ENCODE data around the gene PRTFDC1. TPM values are rescaled to one million over a fixed set of nuclear protein-coding genes. Genes with fewer than 3 reads are reported as not detected.
"Not testable (repeated sequence)": the region's sequence is repeated elsewhere in the genome, so short reads cannot be mapped to it uniquely, and the experiment has no call there.

PRTFDC1 gene
- total RNA-seq, 1 donor from 2014 or later, result 2.7 TPM

DNA sequence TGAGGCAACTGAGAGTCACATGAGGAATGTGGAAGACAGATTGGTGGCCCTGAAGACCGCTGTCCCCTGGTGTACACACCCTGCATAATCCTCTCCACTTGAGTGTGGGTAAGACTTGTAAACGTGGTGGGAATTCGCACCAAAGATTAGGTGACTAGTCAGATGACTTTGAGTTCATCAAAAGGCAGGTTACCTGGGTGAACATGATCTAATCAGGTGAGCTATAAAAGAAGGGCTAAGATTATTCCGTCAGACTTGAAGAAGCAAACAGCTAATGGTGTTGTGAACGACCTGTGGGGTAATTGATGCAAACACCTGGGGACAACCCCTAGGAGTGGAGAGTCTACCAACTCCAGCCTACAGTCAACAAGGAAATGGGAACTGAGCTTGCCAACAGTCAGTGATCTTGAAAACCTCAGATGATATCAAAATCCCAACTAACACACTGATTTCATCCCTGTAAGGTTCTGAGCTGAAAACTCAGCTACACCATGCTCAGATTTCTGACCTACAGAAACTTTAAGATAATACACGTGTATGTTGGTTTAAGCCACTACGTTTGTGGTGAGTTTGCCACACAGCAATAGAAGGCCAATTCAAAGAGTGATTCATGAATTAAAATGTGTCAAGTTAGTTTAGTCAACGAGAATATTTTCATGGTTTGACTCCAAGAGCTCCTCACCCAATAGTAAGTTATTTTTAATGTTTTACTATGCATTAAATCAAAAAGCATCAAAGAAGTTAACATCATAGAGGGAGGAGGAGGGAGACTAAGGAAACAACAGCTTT, 16.7 kb downstream of the PRTFDC1 start:
- DNase-seq (ENCODE audit: low spot score), result no peak

DNA sequence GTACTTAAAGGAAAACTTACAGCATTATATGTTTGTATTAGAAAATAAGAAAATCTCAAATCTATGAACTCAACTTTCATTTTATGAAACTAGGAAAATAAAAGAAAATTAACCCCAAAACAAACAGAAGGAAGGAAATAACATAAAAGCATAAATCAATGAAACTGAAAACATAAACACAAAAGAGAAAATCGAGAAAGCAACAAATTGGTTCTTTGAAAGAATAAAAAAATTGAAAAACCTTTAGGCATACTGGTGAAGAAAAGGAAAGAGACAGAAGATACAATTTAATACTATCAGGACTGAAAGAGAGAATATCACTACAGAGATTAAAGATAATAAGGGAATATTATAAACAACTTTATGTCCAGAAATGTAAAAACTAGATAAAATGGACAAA, 21.2 kb downstream of the PRTFDC1 start:
- no peak for DNase-seq (ENCODE audit: low spot score)

DNA sequence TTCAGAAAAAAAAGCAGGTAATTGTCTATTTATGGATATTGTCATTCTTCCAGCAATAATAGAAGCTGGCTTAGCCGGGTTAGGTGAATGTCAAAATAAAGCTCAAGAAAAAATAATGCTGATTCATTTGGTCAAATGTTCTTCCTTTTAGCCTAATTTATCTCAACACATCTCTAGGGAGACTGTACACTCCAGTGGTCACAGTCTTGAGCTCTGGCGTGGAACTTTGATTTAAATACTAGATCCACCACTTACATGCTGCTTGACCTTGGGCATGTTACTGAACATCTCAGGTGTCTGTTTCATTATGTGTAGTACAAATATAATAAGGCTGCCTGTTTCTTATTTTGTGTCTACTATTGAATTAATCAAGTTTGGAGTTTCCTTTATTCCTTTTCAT, 22.0 kb downstream of the PRTFDC1 start:
- DNase-seq (ENCODE audit: low spot score), result no peak

DNA sequence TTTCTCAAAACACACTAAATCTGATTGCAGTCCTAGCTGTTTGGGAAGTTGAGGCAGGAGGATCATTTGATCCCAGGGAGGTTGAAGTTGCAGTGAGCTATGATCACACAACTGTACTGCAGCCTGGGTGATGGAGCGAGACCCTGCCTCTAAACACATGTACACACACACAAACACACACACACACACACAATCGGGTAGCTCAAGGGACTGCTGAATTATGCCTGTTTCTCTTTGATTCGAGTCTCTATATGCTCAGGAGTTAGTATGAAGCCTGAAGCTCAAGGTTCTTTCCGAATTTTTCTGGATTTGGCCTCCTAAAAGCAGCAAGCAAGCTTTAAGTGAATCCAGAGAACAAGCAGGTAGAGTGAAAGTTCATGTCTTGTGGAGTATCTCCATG, 22.5 kb downstream of the PRTFDC1 start:
- DNase-seq (ENCODE audit: low spot score), result no peak

DNA sequence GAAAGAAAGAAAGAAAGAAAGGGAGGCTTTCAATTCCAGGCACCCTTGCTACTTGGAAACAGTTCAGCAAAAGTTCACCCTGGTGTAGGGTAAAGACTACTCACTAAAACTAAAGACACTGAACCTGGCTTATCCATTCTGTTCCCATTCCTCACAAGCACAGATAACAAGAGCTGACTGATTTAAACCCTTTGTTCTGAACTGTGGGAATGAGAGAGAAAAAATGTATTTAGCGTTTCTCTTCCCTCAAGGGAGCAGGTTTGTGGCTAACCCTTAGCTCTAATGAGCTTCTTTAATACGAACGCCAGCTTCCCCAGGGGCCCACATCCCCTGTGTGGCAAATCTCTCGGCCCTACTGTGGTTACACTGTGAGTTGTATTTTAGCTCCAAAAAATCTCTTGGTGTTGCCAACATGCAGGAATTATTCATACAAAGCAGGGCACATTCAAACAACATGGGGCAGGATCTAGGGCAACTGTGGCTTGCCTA, 23.3 kb downstream of the PRTFDC1 start:
- no peak for DNase-seq (ENCODE audit: low spot score)

DNA sequence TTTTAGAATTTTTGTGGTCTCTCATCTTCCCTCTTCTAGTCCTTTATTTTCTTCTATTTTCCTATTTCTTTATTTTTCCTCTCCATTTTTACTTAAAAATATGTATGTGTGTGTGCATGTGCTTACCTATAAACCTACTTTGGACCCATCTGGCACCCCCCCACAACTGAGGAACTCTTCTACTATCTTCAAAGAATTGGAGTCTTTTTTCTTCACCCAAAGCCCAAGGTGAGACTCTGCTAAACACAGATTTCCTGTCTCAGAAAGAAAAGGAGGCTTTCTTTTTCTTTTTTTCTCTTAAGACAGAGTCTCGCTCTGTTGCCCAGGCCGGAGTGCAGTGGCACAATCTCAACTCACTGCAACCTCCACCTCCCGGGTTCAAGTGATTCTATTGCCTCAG, 24.2 kb downstream of the PRTFDC1 start:
- no peak for DNase-seq (ENCODE audit: low spot score)

DNA sequence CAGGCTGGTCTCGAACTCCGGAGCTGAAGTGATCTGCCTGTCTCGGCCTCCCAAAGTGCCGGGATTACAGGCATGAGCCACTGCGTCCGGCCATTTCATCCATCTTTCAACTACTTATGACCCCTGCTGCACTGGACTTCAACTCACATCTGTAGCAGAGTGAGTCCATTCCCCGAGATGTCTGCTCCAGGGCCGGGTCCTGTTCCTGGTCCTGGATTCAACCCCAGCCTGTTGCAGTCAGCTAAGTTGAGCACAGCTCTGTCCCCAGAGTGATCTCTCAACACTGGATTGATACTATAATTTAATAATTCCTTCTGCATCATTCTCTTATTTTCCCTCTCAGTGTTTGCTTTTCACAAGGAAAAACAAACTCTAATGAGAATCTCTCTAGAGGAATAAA, 25.8 kb downstream of the PRTFDC1 start:
- DNase-seq (ENCODE audit: low spot score), result no peak

DNA sequence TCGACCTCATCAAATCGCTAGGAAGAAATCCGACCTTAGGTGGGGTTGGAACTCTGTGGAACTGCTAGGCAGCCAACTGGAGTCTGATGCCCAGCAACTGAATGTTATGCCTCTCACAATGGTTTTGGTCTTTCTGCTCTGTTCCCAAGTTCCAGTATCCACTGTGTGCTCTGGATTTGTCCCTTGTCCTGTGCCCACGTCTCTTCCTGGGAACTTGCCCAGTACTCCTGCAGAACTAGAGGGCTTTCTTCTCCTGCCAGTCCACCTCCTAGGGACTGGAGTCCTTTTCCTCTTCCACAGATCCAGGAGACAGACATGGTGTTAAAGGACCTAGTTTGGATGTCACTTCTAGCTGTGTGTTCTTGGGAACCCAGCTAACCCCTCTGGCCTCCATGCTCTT, 26.6 kb downstream of the PRTFDC1 start:
- DNase-seq (ENCODE audit: low spot score), result no peak

DNA sequence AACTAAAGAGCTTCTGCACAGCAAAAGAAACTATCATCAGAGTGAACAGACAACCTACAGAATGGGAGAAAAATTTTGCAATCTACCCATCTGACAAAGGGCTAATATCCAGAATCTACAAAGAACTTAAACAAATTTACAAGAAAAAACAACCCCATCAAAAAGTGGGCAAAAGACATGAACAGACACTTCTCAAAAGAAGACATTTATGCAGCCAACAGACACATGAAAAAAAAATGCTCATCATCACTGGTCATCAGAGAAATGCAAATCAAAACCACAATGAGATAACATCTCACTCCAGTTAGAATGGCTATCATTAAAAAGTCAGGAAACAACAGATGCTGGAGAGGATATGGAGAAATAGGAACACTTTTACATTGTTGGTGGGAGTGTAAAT, 27.9 kb downstream of the PRTFDC1 start:
- DNase-seq (ENCODE audit: low spot score), result not testable (repeated sequence)

DNA sequence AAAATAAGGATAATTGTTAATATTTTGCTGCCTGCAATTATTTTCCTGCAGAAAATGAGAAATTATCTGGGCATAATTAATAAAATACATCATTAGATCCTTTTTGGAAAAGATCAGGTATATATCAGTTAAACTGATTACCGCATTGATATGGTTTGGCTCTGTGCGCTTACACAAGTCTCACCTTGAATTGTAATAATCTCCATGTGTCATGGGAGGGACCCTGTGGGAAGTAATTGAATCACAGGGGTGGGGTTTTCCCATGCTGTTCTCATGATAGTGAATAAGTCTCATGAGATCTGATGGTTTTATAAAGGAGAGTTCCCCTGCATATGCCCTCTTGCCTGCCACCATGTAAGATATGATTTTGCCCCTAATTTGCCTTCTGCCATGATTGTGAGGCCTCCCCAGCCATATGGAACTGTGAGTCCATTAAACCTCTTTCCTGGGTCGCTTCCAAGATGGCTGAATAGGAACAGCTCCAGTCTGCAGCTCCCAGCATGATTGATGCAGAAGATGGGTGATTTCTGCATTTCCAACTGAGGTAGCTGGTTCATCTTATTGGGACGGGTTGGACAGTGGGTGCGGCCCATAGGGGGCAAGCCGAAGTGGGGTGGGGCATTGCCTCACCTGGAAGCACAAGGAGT, 30.1 kb downstream of the PRTFDC1 start:
- DNase-seq (ENCODE audit: low spot score), result not testable (repeated sequence)

DNA sequence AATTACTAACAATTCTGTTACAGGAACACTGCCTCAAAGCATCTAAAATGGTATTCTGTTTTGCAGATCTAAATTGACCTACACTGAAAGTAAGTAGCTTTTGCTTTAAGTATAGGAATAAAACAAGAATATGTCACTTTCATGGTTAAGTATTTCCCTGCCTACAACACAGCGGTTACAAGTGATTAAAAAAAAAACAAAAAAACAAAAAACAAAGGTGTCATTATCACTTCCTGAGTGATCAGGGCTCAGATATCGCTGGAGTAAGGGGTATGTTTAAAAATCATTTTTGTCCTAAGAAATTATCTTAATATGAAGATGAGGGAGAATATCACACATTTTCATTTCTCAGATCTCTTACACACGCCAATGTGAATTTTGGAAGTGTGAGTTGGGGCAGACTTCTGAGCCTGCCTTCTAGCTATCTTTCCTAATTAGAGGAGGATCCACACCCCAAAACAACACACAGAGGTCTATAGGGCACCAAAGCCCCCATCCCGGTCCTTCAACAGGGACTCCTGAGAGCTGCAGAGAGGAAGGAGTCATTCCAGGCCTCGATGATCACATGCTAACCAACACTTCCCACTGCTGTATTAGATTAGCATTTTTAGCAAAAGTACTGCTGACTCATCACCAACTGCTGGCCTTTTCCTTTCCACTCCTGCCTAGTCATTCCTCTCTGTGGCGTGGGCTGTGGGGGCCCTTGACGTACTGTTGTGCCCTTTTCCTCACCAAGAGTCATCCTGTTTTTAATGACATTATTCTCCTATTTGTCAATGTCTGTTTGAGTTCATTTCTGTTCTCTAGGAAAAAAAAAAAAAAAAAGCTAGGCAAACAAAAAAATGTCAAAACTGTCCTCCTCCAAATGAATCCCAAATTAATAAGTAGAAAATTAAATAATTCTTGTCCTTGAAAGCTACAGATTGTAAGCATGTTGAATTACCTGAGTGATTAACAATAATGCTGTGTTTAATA, 31.2 kb downstream of the PRTFDC1 start:
- no peak for DNase-seq (ENCODE audit: low spot score)

DNA sequence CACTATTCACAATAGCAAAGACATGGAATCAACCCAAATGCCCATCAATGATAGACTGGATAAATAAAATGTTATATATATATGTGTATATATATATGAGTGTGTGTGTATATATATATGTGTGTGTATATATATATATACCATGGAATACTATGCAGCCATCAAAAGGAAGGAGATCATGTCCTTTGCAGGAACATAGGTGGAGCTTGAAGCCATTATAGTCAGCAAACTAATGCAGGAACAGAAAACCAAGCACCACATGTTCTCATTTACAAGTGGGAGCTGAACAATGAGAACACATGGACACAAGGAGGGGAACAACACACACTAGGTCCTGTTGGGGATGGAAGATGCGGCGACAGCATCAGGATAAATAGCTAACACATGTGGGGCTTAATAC, 32.2 kb downstream of the PRTFDC1 start:
- DNase-seq (ENCODE audit: low spot score), result not testable (repeated sequence)

DNA sequence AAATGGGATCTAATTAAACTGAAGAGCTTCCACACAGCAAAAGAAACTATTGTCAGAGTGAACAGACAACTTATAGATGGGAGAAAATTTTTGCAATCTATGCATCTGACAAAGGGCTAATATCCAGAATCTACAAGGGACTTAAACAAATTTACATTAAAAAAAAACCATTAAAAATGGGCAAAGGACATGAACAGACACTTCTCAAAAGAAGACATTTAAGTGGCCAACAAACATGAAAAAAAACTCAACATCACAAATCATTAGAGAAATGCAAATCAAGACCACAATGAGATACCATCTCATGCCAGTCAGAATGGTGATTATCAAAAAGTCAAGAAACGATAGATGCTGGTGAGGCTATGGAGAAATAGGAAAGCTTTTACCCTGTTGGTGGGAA, 32.8 kb downstream of the PRTFDC1 start:
- DNase-seq (ENCODE audit: low spot score), result not testable (repeated sequence)

DNA sequence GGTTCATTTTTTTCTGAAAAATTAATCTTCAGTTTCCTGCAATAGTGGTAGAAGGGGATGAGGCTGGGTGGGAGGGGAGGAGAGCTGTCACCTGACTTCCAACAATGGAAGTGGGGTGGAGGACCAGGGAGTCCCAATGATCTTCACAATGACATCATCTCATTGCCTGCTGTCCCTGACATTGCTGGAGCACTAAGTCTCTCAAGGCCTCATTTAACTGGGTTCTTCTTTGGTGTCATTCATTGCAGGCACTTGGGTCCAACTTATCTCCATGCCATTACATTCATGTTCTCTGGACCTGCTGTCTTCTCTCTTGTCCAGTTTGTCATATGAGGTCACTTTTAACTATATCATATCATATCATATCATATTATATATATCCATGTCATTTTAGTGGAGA, 34.4 kb downstream of the PRTFDC1 start:
- no peak for DNase-seq (ENCODE audit: low spot score)

DNA sequence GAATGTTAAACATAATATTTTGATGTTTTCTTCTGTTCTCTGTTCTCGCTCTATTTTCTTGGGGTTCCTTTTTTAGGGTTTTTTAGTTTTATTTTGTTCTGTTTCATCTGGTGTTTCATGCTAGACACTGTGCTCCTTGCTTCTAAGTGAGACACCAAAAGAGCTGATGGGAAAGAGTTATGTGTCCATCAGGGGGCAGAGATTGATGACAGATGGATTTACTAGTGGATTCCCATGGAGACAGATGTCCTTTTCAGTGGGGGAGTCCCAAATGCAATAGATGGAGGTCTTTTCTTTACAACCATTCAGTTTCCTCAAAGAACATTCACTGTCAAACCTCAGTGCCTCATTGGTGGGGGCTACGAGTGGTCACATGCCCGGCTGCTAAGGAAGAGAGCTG, 34.9 kb downstream of the PRTFDC1 start:
- DNase-seq (ENCODE audit: low spot score), result no peak

DNA sequence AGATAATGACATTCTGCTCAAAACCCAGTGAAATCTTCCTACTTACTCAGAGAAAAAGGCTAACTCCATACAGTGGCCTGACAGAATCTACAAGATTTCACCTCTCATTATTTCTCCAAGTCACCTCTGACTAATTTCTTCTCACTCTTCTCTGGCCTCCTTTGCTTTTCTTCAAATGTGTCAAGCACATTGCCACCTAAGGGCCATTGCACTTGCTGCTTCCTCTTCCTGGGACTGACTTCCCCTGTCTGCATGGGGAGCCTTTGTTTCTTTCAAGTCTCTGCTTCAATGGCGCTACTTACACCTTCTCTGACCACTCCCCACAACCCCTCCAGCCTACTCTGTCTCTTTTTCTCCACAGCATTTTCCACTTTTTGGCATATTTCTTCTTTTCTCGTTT, 36.0 kb downstream of the PRTFDC1 start:
- DNase-seq (ENCODE audit: low spot score), result no peak

DNA sequence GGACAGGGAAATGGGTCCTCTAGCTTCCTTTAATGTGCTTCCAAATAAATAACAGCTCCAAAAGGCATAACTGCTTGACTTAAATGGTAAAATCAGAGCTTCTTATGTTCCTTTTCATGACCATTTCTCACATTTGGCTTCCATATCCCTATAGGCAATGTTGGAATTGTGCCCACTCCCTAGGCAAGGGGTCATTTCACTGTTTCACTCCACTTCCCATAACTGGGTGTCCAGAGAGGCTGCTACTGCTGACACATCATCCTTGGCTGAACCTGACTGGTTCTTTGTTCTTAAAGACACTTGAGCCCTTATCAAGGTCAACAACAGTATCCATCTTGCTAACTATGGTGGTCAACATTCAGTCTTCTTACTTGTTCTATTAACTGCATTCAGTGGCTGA, 37.1 kb downstream of the PRTFDC1 start:
- DNase-seq (ENCODE audit: low spot score), result no peak

DNA sequence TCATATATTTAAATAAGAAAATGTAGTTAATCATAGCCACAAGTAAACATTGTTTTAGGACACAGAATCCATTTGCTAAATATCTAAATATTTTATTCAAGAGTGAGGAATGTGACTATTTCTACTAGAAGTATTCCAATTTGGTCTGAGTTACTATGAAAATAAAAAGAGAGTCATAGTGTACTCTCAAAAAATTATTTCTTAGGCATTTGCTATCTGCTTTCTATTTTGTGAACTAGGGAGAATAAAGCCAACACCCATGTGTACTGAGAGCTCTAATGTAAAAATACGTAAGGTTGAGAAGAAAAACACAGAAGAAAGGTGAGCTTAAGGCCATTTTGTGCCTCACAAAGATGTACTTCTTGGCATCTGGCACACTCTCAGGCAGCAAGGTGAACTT, 38.3 kb downstream of the PRTFDC1 start:
- DNase-seq (ENCODE audit: low spot score), result no peak

DNA sequence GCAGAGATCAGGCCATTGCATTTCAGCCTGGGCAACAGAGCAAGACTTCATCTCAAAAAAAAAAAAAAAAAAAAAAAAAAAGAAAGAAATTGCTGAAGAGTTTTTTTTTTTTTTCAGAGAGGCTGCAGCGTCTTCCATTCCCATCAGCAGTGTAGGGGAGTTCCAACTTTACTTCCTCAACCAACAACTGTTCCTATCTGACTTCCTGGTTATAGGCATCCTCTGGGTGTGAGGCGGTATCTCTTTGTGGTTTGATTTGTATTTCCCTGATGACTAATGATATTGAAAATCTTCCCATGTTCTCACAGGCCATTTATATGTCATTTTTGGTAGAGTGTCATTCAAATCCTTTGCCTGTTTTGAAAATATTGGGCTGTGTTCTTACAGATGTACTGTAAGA, 40.2 kb downstream of the PRTFDC1 start:
- no peak for DNase-seq (ENCODE audit: low spot score)

DNA sequence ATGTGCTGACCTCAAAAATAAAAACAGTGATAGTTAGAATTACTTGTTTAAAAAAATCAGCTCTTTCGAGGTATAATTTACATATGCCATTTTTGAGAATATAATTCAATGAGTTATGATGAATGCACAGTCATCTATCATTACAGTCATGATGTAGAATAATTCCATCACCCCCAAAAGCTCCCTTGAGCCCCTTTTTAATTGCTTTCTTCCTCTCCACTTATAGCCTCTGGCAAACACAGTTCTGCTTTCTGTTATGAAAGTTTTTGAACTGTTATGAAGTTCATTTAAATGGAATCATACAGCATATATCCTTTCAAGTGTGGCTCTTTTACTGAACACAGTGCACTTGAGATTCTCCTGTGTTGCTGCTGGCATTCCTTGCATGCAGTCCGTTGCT, 41.4 kb downstream of the PRTFDC1 start:
- DNase-seq (ENCODE audit: low spot score), result no peak

DNA sequence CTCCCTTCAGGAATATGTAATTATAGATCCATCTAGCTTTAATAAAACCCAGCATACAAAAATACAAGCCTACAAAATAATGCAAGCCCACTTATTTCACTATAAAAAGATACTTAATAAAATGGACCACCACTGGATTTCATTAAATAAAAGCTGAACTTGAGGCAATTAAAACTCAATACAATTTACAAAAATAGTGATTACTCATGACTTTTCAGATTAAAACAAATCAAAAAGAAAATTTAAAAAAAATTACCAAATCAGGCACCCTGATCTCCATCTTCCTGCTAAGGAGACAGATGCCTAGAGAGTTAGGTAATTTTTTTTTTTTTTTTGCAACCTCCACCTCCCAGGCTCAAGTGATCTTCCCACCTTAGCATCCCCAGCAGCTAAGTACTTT, 41.8 kb downstream of the PRTFDC1 start:
- no peak for DNase-seq (ENCODE audit: low spot score)
